ENCODE data around the gene GXYLT2.

DNA sequence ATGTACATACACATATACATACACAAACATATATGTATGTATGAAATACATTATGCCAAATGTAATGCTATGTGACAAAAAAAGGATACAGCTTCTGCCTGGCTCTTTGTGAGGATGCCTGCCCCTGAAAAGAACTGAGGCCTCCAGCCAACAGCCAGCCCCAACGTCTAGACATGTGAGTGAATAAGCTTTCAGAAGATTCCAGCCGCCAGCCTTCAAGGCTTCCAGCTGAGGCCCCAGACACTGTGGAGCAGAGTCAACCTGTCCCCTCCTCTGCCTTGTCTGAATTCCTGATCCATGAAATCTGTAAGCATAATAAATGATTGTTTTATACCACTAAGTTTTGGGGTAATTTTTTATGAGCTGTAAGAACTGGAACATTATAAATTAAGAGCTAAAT lies 24.7 kb downstream of the GXYLT2 start:
- TF ChIP-seq, protein P1, sequence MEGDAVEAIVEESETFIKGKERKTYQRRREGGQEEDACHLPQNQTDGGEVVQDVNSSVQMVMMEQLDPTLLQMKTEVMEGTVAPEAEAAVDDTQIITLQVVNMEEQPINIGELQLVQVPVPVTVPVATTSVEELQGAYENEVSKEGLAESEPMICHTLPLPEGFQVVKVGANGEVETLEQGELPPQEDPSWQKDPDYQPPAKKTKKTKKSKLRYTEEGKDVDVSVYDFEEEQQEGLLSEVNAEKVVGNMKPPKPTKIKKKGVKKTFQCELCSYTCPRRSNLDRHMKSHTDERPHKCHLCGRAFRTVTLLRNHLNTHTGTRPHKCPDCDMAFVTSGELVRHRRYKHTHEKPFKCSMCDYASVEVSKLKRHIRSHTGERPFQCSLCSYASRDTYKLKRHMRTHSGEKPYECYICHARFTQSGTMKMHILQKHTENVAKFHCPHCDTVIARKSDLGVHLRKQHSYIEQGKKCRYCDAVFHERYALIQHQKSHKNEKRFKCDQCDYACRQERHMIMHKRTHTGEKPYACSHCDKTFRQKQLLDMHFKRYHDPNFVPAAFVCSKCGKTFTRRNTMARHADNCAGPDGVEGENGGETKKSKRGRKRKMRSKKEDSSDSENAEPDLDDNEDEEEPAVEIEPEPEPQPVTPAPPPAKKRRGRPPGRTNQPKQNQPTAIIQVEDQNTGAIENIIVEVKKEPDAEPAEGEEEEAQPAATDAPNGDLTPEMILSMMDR (IDR thresholded peaks at IDR 0.05) = no peak
- no peak for TF ChIP-seq POLR2A (IDR thresholded peaks at IDR 0.05)
